Cardiac muscle cell (in vitro differentiated cells and primary cell): ENCODE data around the gene MIB2. TPM values are rescaled to one million over a fixed set of nuclear protein-coding genes. Genes with fewer than 3 reads are reported as not detected.

Experiments
- DNase-seq, 2 donors: peaks; one replicate each; pipeline versions ENCODE4 v3.0.0 to v3.0.0-alpha.2; 2010 to 2017; ENCODE audit warnings: low read depth in 1 of 2, low spot score in 1 of 2
- H3K27ac ChIP-seq: fragments of 200-600 bp; sonication (generic); 2 replicates; pipeline ENCODE4 v1.5.1; 2016
- H3K27me3 ChIP-seq: fragments of 200-600 bp; sonication (generic); 2 replicates; pipeline ENCODE4 v1.6.0; 2016; ENCODE audit warnings: control low read depth
- H3K36me3 ChIP-seq: fragments of 200-600 bp; sonication (generic); 2 replicates; pipeline ENCODE4 v1.5.1; 2016; ENCODE audit warnings: control low read depth
- H3K4me1 ChIP-seq: fragments of 200-600 bp; sonication (generic); 2 replicates; pipeline ENCODE4 v1.8.1; 2017; ENCODE audit warnings: low read depth, mild to moderate bottlenecking, mixed run types
- H3K4me3 ChIP-seq: fragments of 200-600 bp; sonication (generic); 2 replicates; pipeline ENCODE4 v1.5.1; 2016; ENCODE audit warnings: mild to moderate bottlenecking
- H3K9me3 ChIP-seq: fragments of 200-600 bp; sonication (generic); 2 replicates; pipeline ENCODE4 v1.5.1; 2017; ENCODE audit warnings: low read depth, mild to moderate bottlenecking, control low read depth
- CTCF ChIP-seq: IDR thresholded peaks from 2 replicates; pipeline ENCODE4 v1.5.1; 2012; ENCODE audit warnings: low read depth, mild to moderate bottlenecking, low read length
- polyA plus RNA-seq: library from polyadenylated mRNA; unstranded; fragments of >200 nt; fragmentation: Nextera tagmentation; extraction: Ambion mirVana; gene quantifications from 2 replicates; pipeline ENCODE4 v1.2.1, GENCODE V29; 2016
- total RNA-seq: library from RNA; depleted of rRNA; stranded (reverse); fragments of >200 nt; gene quantifications from 2 replicates; pipeline ENCODE4 v1.2.3, GENCODE V29; 2016

MIB2 gene
- total and polyA plus RNA-seq, 2 experiments from 2014 or later: 168 to 248 TPM

- H3K36me3 ChIP-seq: no peaks in the 10 kb centered on the region
- no peak for DNase-seq
- H3K27ac ChIP-seq: no peak overlapping the region
- peaks cover 62% of the 10 kb centered on the region for H3K27me3 ChIP-seq
- TF ChIP-seq CTCF: no peak
- H3K9me3 ChIP-seq: no peaks in the 10 kb centered on the region
- peaks cover 14% of the 10 kb centered on the region for H3K4me1 ChIP-seq
- peak overlapping the region; percentile 47 for H3K4me3 ChIP-seq
Observed at GRCh38 chr1:1600861-1601563, 14.3 kb upstream of the MIB2 start.

GRCh38 chr1:1601564-1602303 is 13.6 kb upstream of the MIB2 start:
- Histone ChIP-seq H3K9me3 (no peaks in the 10 kb centered on the region), H3K36me3 (no peaks in the 10 kb centered on the region), H3K4me3 (no peak overlapping the region), H3K27me3 (peaks cover 62% of the 10 kb centered on the region), H3K27ac (no peak overlapping the region), H3K4me1 (peaks cover 14% of the 10 kb centered on the region)
- DNase-seq: no peak
- TF ChIP-seq CTCF: no peak

- no peaks in the 10 kb centered on the region for H3K36me3 ChIP-seq
- peaks cover 62% of the 10 kb centered on the region for H3K27me3 ChIP-seq
- no peak overlapping the region for H3K27ac ChIP-seq
- H3K4me1 ChIP-seq: peaks cover 10% of the 10 kb centered on the region
- H3K4me3 ChIP-seq: no peak overlapping the region
- no peak for DNase-seq
- TF ChIP-seq CTCF: no peak
- no peaks in the 10 kb centered on the region for H3K9me3 ChIP-seq
Observed at GRCh38 chr1:1602304-1602967, 12.9 kb upstream of the MIB2 start.

- no peaks in the 10 kb centered on the region for H3K9me3 ChIP-seq
- no peaks in the 10 kb centered on the region for H3K36me3 ChIP-seq
- H3K27me3 ChIP-seq: peaks cover 62% of the 10 kb centered on the region
- H3K4me3 ChIP-seq: no peak overlapping the region
- H3K4me1 ChIP-seq: peaks cover 4% of the 10 kb centered on the region
- no peak for DNase-seq
- no peak for TF ChIP-seq CTCF
- H3K27ac ChIP-seq: no peak overlapping the region
Observed at GRCh38 chr1:1602968-1603506, 12.3 kb upstream of the MIB2 start.

- H3K4me3 ChIP-seq: no peak overlapping the region
- H3K4me1 ChIP-seq: peaks cover 2% of the 10 kb centered on the region
- peaks cover 57% of the 10 kb centered on the region for H3K27me3 ChIP-seq
- DNase-seq: no peak
- TF ChIP-seq CTCF: no peak
- H3K27ac ChIP-seq: no peak overlapping the region
- no peaks in the 10 kb centered on the region for H3K36me3 ChIP-seq
- no peaks in the 10 kb centered on the region for H3K9me3 ChIP-seq
Observed at GRCh38 chr1:1603671-1604373, 11.5 kb upstream of the MIB2 start.
